Measurements from ENCODE around the gene ZFHX2.

GRCh38 chr14:23557521-23557920, 6.0 kb upstream of the ZFHX2 start:
- TF ChIP-seq, protein P1, sequence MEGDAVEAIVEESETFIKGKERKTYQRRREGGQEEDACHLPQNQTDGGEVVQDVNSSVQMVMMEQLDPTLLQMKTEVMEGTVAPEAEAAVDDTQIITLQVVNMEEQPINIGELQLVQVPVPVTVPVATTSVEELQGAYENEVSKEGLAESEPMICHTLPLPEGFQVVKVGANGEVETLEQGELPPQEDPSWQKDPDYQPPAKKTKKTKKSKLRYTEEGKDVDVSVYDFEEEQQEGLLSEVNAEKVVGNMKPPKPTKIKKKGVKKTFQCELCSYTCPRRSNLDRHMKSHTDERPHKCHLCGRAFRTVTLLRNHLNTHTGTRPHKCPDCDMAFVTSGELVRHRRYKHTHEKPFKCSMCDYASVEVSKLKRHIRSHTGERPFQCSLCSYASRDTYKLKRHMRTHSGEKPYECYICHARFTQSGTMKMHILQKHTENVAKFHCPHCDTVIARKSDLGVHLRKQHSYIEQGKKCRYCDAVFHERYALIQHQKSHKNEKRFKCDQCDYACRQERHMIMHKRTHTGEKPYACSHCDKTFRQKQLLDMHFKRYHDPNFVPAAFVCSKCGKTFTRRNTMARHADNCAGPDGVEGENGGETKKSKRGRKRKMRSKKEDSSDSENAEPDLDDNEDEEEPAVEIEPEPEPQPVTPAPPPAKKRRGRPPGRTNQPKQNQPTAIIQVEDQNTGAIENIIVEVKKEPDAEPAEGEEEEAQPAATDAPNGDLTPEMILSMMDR (optimal IDR thresholded peaks at IDR 0.05 in 1 of 3, IDR thresholded peaks at IDR 0.05 in 1 of 3, conservative IDR thresholded peaks at IDR 0.05 in 1 of 3; ENCODE audit: extremely low read depth in 1 of 3, insufficient read depth in 2 of 3, low read length in 3 of 3): no peak
- no peak for TF ChIP-seq EZH2 (IDR thresholded peaks at IDR 0.05; ENCODE audit: low read length)
